Retinal pigment epithelial cell (primary cell): ENCODE measurements around the gene DMAC2.
A peak's percentile ranks its signal among the peaks of the same experiment; 100 is the strongest.

Source experiments
- DNase-seq: peaks from one replicate; pipeline ENCODE4 v3.0.0-alpha.2; 2010; ENCODE audit warnings: low read depth
- H3K4me3 ChIP-seq: 2 replicates; pipeline ENCODE4 v1.5.1; 2011; ENCODE audit warnings: mild to moderate bottlenecking, low read length, control low read depth, moderate library complexity
- CTCF ChIP-seq: conservative IDR thresholded peaks from 2 replicates; pipeline ENCODE4 v1.5.1; 2011; ENCODE audit warnings: low read depth, low read length, control low read depth, inconsistent platforms

DMAC2 gene

DNA sequence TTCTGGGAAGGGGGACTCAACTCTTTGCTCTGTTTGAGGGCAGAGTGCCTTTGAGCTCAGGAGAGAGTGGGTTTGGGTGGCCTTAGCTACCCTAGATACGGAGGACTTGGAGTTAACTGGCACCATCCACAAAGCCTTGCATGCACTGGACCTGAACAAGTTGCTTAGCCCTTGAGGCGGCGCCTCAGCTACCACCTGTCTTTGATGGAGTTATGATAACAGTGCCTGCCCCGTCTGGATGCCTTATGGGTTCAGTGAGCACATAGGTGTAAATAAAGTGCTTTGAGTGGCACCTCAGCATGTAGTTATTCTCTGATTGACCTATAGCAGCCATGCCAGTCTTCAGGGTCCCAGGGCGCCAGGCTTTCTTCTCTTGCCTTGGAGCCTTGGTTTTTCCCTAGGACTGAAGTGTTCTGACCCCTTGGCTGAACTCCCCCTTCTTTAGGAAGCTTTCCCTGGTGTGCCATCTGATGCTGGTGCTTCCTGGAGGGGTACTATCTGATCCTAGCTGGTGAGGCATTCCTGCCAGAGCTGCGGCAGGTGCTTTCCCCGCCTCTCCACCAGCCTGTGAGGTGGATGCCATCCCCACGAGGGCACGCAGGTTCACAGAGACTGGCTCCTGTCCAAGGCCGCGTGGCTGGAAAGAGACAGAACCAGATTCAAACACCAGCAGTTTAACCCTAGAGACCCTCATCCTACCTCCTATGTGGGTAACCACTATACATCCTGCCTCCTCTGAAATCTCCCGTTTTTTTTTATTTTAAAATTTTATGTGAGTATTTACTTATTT, 36.3 kb downstream of the DMAC2 start:
- DNase-seq, result no peak
- TF ChIP-seq CTCF, result no peak
- no peak overlapping the region for H3K4me3 ChIP-seq

GRCh38 chr19:41402010-41402409, 37.7 kb downstream of the DMAC2 start:
- no peak for DNase-seq
- no peak overlapping the region for H3K4me3 ChIP-seq
- TF ChIP-seq CTCF, result no peak

GRCh38 chr19:41401483-41401882, 38.2 kb downstream of the DMAC2 start:
- no peak for TF ChIP-seq CTCF
- no peak overlapping the region for H3K4me3 ChIP-seq
- DNase-seq, result no peak

DNA sequence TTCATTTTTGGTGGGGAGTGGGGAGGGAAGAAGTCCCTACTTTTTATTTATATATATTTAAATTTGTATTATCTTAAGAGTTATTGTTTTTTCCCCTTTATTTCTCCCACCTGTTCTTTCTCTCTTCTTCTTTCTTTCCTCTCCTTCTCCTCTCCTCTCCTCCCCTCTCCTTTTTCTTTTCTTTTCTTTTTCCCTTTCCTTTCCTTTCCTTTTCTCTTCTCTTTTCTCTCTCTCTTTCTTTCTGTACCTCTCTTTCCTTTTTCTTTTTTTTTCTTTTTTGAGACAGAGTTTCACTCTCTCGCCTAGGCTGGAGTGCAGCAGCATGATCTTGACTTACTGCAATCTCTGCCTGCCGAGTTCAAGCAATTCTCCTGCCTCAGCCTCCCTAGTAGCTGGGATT, 40.2 kb downstream of the DMAC2 start:
- DNase-seq, result no peak
- H3K4me3 ChIP-seq, result no peak overlapping the region
- no peak for TF ChIP-seq CTCF

- no peak for TF ChIP-seq CTCF
- H3K4me3 ChIP-seq, result peak overlapping the region; percentile 100
- DNase-seq, result no peak
These were observed 40.6 kb downstream of the DMAC2 start for GRCh38 chr19:41399091-41399490.

GRCh38 chr19:41398598-41398997, 41.1 kb downstream of the DMAC2 start:
- no peak for TF ChIP-seq CTCF
- H3K4me3 ChIP-seq, result peak overlapping the region; percentile 100
- no peak for DNase-seq

- TF ChIP-seq CTCF, result no peak
- DNase-seq, result no peak
- H3K4me3 ChIP-seq, result peak overlapping the region; percentile 100
These were observed 41.7 kb downstream of the DMAC2 start for GRCh38 chr19:41398050-41398418.
